OCI-LY3 (cell line): Measurements from ENCODE around the gene DDX51.

ENCODE experiments used
- EZH2phosphoT487 ChIP-seq: fragments of 200-600 bp; shearing (Covaris generic); IDR thresholded peaks from 2 replicates; pipeline ENCODE4 v1.6.1; 2018; ENCODE audit warnings: antibody characterized with exemption, mixed run types, low read depth
- TF ChIP-seq, protein P1 (sequence below): fragments of 200-600, 300-600 bp; sonication (generic); IDR thresholded peaks from 2 replicates; pipeline ENCODE4 v1.5.1; 2014; ENCODE audit warnings: antibody characterized with exemption, low read length, low read depth

- TF ChIP-seq, protein P1, sequence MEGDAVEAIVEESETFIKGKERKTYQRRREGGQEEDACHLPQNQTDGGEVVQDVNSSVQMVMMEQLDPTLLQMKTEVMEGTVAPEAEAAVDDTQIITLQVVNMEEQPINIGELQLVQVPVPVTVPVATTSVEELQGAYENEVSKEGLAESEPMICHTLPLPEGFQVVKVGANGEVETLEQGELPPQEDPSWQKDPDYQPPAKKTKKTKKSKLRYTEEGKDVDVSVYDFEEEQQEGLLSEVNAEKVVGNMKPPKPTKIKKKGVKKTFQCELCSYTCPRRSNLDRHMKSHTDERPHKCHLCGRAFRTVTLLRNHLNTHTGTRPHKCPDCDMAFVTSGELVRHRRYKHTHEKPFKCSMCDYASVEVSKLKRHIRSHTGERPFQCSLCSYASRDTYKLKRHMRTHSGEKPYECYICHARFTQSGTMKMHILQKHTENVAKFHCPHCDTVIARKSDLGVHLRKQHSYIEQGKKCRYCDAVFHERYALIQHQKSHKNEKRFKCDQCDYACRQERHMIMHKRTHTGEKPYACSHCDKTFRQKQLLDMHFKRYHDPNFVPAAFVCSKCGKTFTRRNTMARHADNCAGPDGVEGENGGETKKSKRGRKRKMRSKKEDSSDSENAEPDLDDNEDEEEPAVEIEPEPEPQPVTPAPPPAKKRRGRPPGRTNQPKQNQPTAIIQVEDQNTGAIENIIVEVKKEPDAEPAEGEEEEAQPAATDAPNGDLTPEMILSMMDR: no peak
- no peak for TF ChIP-seq EZH2phosphoT487
Observed at GRCh38 chr12:132164426-132164825, 20.3 kb upstream of the DDX51 start.
